ENCODE data around the gene TMEM178A.
"Not testable (repeated sequence)": the region's sequence is repeated elsewhere in the genome, so short reads cannot be mapped to it uniquely, and the experiment has no call there.

Gene TMEM178A

DNA sequence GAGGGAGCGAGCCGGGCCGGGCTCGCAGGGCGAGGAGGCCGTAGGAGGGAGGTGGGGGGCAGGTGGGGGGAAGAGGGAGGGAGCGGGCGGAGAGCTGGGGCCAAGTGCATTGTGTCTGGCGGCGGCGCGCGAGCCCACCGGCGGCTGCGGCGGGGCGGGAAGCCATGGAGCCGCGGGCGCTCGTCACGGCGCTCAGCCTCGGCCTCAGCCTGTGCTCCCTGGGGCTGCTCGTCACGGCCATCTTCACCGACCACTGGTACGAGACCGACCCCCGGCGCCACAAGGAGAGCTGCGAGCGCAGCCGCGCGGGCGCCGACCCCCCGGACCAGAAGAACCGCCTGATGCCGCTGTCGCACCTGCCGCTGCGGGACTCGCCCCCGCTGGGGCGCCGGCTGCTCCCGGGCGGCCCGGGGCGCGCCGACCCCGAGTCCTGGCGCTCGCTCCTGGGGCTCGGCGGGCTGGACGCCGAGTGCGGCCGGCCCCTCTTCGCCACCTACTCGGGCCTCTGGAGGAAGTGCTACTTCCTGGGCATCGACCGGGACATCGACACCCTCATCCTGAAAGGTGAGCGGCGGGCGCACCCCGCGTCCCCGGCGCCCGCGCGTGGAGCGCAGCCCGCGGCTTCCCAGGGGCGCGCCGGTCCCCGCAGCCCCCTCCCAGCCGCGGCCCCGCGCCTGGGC, at the start of gene TMEM178A:
TSS of gene TMEM178A (plus strand) at position 107 of the 680 bp plus-strand sequence. CDS start at position 165, 58 bp downstream.
- H3K9ac ChIP-seq = peak within 1 kb of the TSS in 10 of 11 experiments; percentile 33 to 66 (median 58); a peak in 15 of 22 replicates
- H3K27me3 ChIP-seq = peaks cover 53 to 74% (median 61%) of the 10 kb centered on the region in 11 experiments
- H3K9me3 ChIP-seq (replicated peaks in 1 of 11) = peaks cover 0 to 15% (median 8%) of the 10 kb centered on the region in 11 experiments; a peak in 5 of 22 replicates
- peak within 1 kb of the TSS; percentile 62 to 78 (median 68) for H3K4me3 ChIP-seq
- TF ChIP-seq Cebpa-rat (IDR thresholded peaks at IDR 0.05) = no peak
- H3K4me2 ChIP-seq = peak within 1 kb of the TSS; percentile 93 to 100 (median 99)
- H3K36me3 ChIP-seq = no peaks in the 10 kb centered on the region
- no peak within 1 kb of the TSS for H3K27ac ChIP-seq
- peaks cover 0 to 12% (median 0%) of the 10 kb centered on the region in 11 experiments; a peak in 3 of 22 replicates for H4K20me1 ChIP-seq
- peaks cover 5 to 10% (median 9%) of the 10 kb centered on the region in 10 experiments; a peak in 15 of 20 replicates for H3K4me1 ChIP-seq

DNA sequence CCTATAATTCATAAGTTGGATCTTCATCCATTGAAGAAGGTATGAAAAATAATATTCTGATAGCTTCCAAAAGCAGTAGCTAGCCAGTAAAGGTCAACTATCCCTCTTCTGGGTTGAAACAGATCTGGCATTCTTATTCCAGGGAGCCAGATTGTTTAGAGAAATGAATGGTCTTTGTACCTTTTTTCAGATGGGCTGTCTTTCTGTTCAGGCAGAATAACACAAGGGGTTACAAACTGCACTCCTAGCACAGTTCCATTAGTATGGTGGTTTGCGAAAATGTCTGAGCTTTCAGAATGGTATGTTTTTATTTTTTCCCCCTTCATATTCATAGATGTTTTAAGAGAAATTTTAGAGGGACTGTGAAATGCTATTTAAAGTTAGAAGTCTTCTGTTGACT, 47.5 kb upstream of the TMEM178A start:
- H3K4me3 ChIP-seq = no peak overlapping the region
- no peaks in the 10 kb centered on the region for H3K36me3 ChIP-seq
- no peak overlapping the region; a peak in 1 of 22 replicates for H3K4me2 ChIP-seq
- H3K9ac ChIP-seq = no peak overlapping the region
- no peaks in the 10 kb centered on the region for H3K27me3 ChIP-seq
- TF ChIP-seq Cebpa-rat (IDR thresholded peaks at IDR 0.05) = no peak
- H3K9me3 ChIP-seq (replicated peaks in 1 of 11) = peaks cover 0 to 9% (median 0%) of the 10 kb centered on the region in 11 experiments; a peak in 3 of 22 replicates
- H3K4me1 ChIP-seq = peaks cover 13 to 29% (median 21%) of the 10 kb centered on the region in 10 experiments
- no peak overlapping the region for H3K27ac ChIP-seq
- no peaks in the 10 kb centered on the region for H4K20me1 ChIP-seq

DNA sequence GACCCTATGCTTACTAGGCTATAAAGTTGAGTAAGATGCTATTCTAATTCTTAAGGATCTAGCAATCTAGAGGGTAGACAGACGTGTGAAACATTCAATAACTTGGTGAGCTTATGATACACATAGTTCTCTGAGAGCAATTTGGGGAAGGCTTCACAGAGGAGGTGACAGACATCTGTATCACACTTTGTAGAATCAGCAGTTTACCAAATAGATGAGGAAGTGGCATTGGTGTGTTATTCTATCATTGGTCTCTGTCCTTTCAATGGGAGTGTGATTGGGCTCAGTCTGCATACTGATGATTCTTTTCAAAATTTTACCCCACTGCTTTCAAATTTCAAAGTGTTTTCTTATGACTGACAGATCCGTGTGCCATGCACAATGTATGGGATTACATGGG, 47.0 kb upstream of the TMEM178A start:
- peak overlapping the region in 3 of 11 experiments; percentile 53 to 72 (median 68); a peak in 6 of 22 replicates for H3K4me2 ChIP-seq
- no peaks in the 10 kb centered on the region for H4K20me1 ChIP-seq
- peaks cover 0 to 9% (median 0%) of the 10 kb centered on the region in 11 experiments; a peak in 3 of 22 replicates for H3K9me3 ChIP-seq (replicated peaks in 1 of 11)
- H3K4me3 ChIP-seq = no peak overlapping the region
- TF ChIP-seq Cebpa-rat (IDR thresholded peaks at IDR 0.05) = no peak
- no peak overlapping the region for H3K27ac ChIP-seq
- H3K27me3 ChIP-seq = no peaks in the 10 kb centered on the region
- peaks cover 13 to 29% (median 21%) of the 10 kb centered on the region in 10 experiments for H3K4me1 ChIP-seq
- no peaks in the 10 kb centered on the region for H3K36me3 ChIP-seq
- no peak overlapping the region for H3K9ac ChIP-seq

- Histone ChIP-seq H3K4me1 (peaks cover 13 to 29% (median 21%) of the 10 kb centered on the region in 10 experiments), H3K27me3 (no peaks in the 10 kb centered on the region), H3K4me3 (no peak overlapping the region), H3K27ac (peak overlapping the region in 2 of 11 experiments; percentile 26 to 41; a peak in 4 of 22 replicates), H3K4me2 (peak overlapping the region; percentile 18 to 74 (median 52)), H3K36me3 (no peaks in the 10 kb centered on the region), H4K20me1 (no peaks in the 10 kb centered on the region), H3K9me3 (replicated peaks in 1 of 11) (no peaks in the 10 kb centered on the region), H3K9ac (0 out of 22 replicates have a peak overlapping the region, but pooled peaks of 1 of the 11 experiments have one; percentile 8)
- peak in 3 of 11 experiments; percentile 35 to 58 (median 42); a peak in 2 of 22 replicates for TF ChIP-seq Cebpa-rat (IDR thresholded peaks at IDR 0.05)
These were observed 45.6 kb upstream of the TMEM178A start for GRCh38 chr2:39620067-39620466.

DNA sequence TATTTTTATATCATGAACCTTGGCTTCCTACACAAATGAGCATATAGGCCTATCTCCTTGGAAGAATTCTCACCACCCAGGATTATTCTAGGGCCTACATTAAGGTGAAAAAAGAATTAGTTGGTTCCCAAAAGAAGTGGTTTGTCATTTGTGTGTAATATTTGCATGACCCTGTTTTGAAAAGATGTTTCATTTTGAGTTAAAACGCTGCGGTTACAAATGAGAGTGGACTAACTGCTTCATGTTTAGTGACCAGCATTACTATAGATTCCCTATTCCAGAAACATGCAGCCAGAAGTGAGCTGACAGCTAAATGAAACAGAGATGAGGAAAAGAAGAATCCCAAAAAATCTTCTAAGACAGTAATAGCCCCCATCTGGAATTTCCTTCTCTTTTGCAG, 44.1 kb upstream of the TMEM178A start:
- H3K4me2 ChIP-seq = peak overlapping the region in 1 of 11 experiments; percentile 21; a peak in 1 of 22 replicates
- H3K27me3 ChIP-seq = no peaks in the 10 kb centered on the region
- H3K9ac ChIP-seq = no peak overlapping the region
- H3K4me1 ChIP-seq = peaks cover 13 to 43% (median 23%) of the 10 kb centered on the region in 10 experiments
- H4K20me1 ChIP-seq = no peaks in the 10 kb centered on the region
- H3K9me3 ChIP-seq (replicated peaks in 1 of 11) = no peaks in the 10 kb centered on the region
- H3K36me3 ChIP-seq = no peaks in the 10 kb centered on the region
- H3K27ac ChIP-seq = no peak overlapping the region
- no peak overlapping the region for H3K4me3 ChIP-seq
- TF ChIP-seq Cebpa-rat (IDR thresholded peaks at IDR 0.05) = no peak

- Histone ChIP-seq H3K27me3 (no peaks in the 10 kb centered on the region), H3K36me3 (no peaks in the 10 kb centered on the region), H3K9me3 (replicated peaks in 1 of 11) (no peaks in the 10 kb centered on the region; a peak in 1 of 22 replicates), H3K4me1 (peaks cover 13 to 44% (median 23%) of the 10 kb centered on the region in 10 experiments), H3K9ac (no peak overlapping the region), H4K20me1 (no peaks in the 10 kb centered on the region), H3K27ac (no peak overlapping the region), H3K4me3 (no peak overlapping the region), H3K4me2 (no peak overlapping the region)
- no peak for TF ChIP-seq Cebpa-rat (IDR thresholded peaks at IDR 0.05)
These were observed 42.9 kb upstream of the TMEM178A start for GRCh38 chr2:39622860-39623259.

DNA sequence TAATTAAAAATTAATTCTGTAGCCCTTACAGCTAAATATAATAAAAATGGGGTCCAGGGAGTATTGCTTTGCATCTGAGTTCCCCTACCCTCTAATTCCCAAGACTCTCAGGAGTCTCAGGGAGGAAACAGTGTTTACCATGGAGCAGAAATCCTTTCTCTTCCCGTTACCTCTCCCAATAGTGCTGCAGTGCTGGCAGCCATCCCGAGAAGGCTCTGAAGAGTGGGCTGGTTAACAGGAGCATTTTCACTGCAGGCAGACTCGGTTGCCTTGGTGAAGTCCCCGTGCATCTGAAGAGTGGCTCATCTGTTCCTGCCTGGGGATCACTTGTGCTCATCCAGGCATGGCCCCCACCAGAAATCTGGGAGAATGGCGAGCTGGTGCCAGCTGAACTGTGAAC, 41.8 kb upstream of the TMEM178A start:
- no peaks in the 10 kb centered on the region for H4K20me1 ChIP-seq
- H3K4me2 ChIP-seq = no peak overlapping the region
- TF ChIP-seq Cebpa-rat (IDR thresholded peaks at IDR 0.05) = no peak
- H3K4me1 ChIP-seq = peaks cover 13 to 38% (median 23%) of the 10 kb centered on the region in 10 experiments
- no peak overlapping the region for H3K9ac ChIP-seq
- H3K27ac ChIP-seq = no peak overlapping the region
- peaks cover 0 to 8% (median 6%) of the 10 kb centered on the region in 11 experiments; a peak in 10 of 22 replicates for H3K9me3 ChIP-seq (replicated peaks in 1 of 11)
- H3K27me3 ChIP-seq = no peaks in the 10 kb centered on the region
- no peaks in the 10 kb centered on the region for H3K36me3 ChIP-seq
- no peak overlapping the region for H3K4me3 ChIP-seq

GRCh38 chr2:39625193-39625926, 40.4 kb upstream of the TMEM178A start:
- H3K9me3 ChIP-seq (replicated peaks in 1 of 11) = peaks cover 0 to 19% (median 15%) of the 10 kb centered on the region in 11 experiments; a peak in 11 of 22 replicates
- no peak overlapping the region for H3K4me3 ChIP-seq
- H3K9ac ChIP-seq = no peak overlapping the region
- H4K20me1 ChIP-seq = no peaks in the 10 kb centered on the region
- H3K27me3 ChIP-seq = no peaks in the 10 kb centered on the region
- H3K27ac ChIP-seq = no peak overlapping the region; a peak in 1 of 22 replicates
- TF ChIP-seq Cebpa-rat (IDR thresholded peaks at IDR 0.05) = no peak
- peak overlapping the region in 5 of 11 experiments; percentile 11 to 51 (median 22); a peak in 7 of 22 replicates for H3K4me2 ChIP-seq
- H3K4me1 ChIP-seq = peaks cover 3 to 24% (median 11%) of the 10 kb centered on the region in 10 experiments
- H3K36me3 ChIP-seq = no peaks in the 10 kb centered on the region

- Histone ChIP-seq H3K4me2 (peak overlapping the region in 5 of 11 experiments; percentile 11 to 51 (median 22); a peak in 7 of 22 replicates), H3K4me1 (peaks cover 0 to 18% (median 7%) of the 10 kb centered on the region in 10 experiments; a peak in 15 of 20 replicates), H3K27me3 (no peaks in the 10 kb centered on the region), H3K9ac (no peak overlapping the region), H3K4me3 (no peak overlapping the region), H3K36me3 (no peaks in the 10 kb centered on the region), H3K27ac (no peak overlapping the region; a peak in 1 of 22 replicates), H4K20me1 (no peaks in the 10 kb centered on the region), H3K9me3 (replicated peaks in 1 of 11) (peaks cover 0 to 19% (median 15%) of the 10 kb centered on the region in 11 experiments; a peak in 11 of 22 replicates)
- no peak for TF ChIP-seq Cebpa-rat (IDR thresholded peaks at IDR 0.05)
These were observed 39.8 kb upstream of the TMEM178A start for GRCh38 chr2:39625927-39626270.

GRCh38 chr2:39628346-39628745, 37.4 kb upstream of the TMEM178A start:
- peaks cover 0 to 15% (median 4%) of the 10 kb centered on the region in 10 experiments; a peak in 9 of 20 replicates for H3K4me1 ChIP-seq
- not testable (repeated sequence) for H3K27ac ChIP-seq, H4K20me1 ChIP-seq, H3K4me2 ChIP-seq, H3K36me3 ChIP-seq, H3K9ac ChIP-seq, H3K4me3 ChIP-seq, H3K27me3 ChIP-seq
- peaks cover 0 to 19% (median 15%) of the 10 kb centered on the region in 11 experiments; a peak in 11 of 22 replicates for H3K9me3 ChIP-seq (replicated peaks in 1 of 11)

All from BLaER1 treated with 17β-estradiol and CSF1 and Interleukin-3, amounts not matched to agents 10 nM and 100 nM (cell line).